ENCODE data around the gene P2RY14. TPM values are rescaled to one million over a fixed set of nuclear protein-coding genes. Genes with fewer than 3 reads are reported as not detected.

Gene P2RY14
- total and polyA plus RNA-seq, 8 donors, result 1.7 to 43.2 (median 9.2) TPM

GRCh38 chr3:151301787-151302186, 23.4 kb upstream of the P2RY14 start:
- H3K4me3 ChIP-seq, result no peak overlapping the region
- peaks cover 7 to 15% (median 10%) of the 10 kb centered on the region in 4 donors for H3K4me1 ChIP-seq
- H3K36me3 ChIP-seq, result no peaks in the 10 kb centered on the region
- no peaks in the 10 kb centered on the region for H3K9me3 ChIP-seq
- no peak for DNase-seq
- TF ChIP-seq EP300 (IDR thresholded peaks at IDR 0.05), result no peak
- H3K27me3 ChIP-seq, result no peaks in the 10 kb centered on the region
- H3K27ac ChIP-seq, result no peak overlapping the region
- 79 to 96% (median 85%) methylated on average over 3 of the region's 3 CpGs for WGBS, 5 donors
- intact Hi-C loops (cut with DNase I; ENCODE audit: low total_unique reads), result no loop called here

GRCh38 chr3:151300539-151300938, 22.2 kb upstream of the P2RY14 start:
- Histone ChIP-seq H3K27ac (no peak overlapping the region), H3K4me3 (no peak overlapping the region), H3K36me3 (no peaks in the 10 kb centered on the region), H3K27me3 (no peaks in the 10 kb centered on the region), H3K9me3 (no peaks in the 10 kb centered on the region), H3K4me1 (peaks cover 7 to 13% (median 9%) of the 10 kb centered on the region in 4 donors)
- no peak for TF ChIP-seq POLR2A (IDR thresholded peaks at IDR 0.05)
- no peak for TF ChIP-seq EP300 (IDR thresholded peaks at IDR 0.05)
- TF ChIP-seq POLR2AphosphoS5 (IDR thresholded peaks at IDR 0.05), result no peak
- no peak for TF ChIP-seq CTCF (IDR thresholded peaks at IDR 0.05)
- intact Hi-C loops (cut with DNase I; ENCODE audit: low total_unique reads), result no loop called here
- 81 to 94% (median 92%) methylated on average over 1 of the region's 1 CpG for WGBS, 5 donors
- DNase-seq, result no peak

GRCh38 chr3:151299006-151299405, 20.7 kb upstream of the P2RY14 start:
- no peak overlapping the region for H3K27ac ChIP-seq
- intact Hi-C loops (cut with DNase I; ENCODE audit: low total_unique reads), result no loop called here
- TF ChIP-seq POLR2A (IDR thresholded peaks at IDR 0.05) (no peak), POLR2AphosphoS5 (IDR thresholded peaks at IDR 0.05) (no peak), CTCF (IDR thresholded peaks at IDR 0.05) (no peak)

GRCh38 chr3:151297429-151297828, 19.1 kb upstream of the P2RY14 start:
- DNase-seq, result no peak
- Histone ChIP-seq H3K9me3 (no peaks in the 10 kb centered on the region), H3K27me3 (no peaks in the 10 kb centered on the region), H3K4me3 (no peak overlapping the region), H3K4me1 (no peaks in the 10 kb centered on the region), H3K27ac (no peak overlapping the region), H3K36me3 (no peaks in the 10 kb centered on the region)
- 45 to 71% (median 69%) methylated on average over 2 of the region's 2 CpGs for WGBS, 5 donors
- TF ChIP-seq CTCF (IDR thresholded peaks at IDR 0.05), result no peak
- no peak for TF ChIP-seq EP300 (IDR thresholded peaks at IDR 0.05)
- no peak for TF ChIP-seq POLR2AphosphoS5 (IDR thresholded peaks at IDR 0.05)
- TF ChIP-seq POLR2A (IDR thresholded peaks at IDR 0.05), result no peak
- intact Hi-C loops (cut with DNase I; ENCODE audit: low total_unique reads), result no loop called here

More at GRCh38 chr3:151299006-151299405, 20.7 kb upstream of the P2RY14 start:
- no peaks in the 10 kb centered on the region for H3K9me3 ChIP-seq
- WGBS, 5 donors, result 71 to 94% (median 88%) methylated on average over 2 of the region's 2 CpGs
- no peak overlapping the region for H3K4me3 ChIP-seq
- H3K36me3 ChIP-seq, result no peaks in the 10 kb centered on the region
- H3K4me1 ChIP-seq, result no peaks in the 10 kb centered on the region
- no peak for DNase-seq
- H3K27me3 ChIP-seq, result no peaks in the 10 kb centered on the region

GRCh38 chr3:151296226-151296625, 17.9 kb upstream of the P2RY14 start:
- intact Hi-C loops (cut with DNase I; ENCODE audit: low total_unique reads), result no loop called here
- TF ChIP-seq CTCF (IDR thresholded peaks at IDR 0.05), result no peak
- TF ChIP-seq POLR2AphosphoS5 (IDR thresholded peaks at IDR 0.05), result no peak
- no peak for TF ChIP-seq POLR2A (IDR thresholded peaks at IDR 0.05)
- no peaks in the 10 kb centered on the region for H3K36me3 ChIP-seq
- DNase-seq, result no peak
- no peaks in the 10 kb centered on the region for H3K27me3 ChIP-seq
- H3K27ac ChIP-seq, result no peak overlapping the region
- H3K9me3 ChIP-seq, result no peaks in the 10 kb centered on the region
- H3K4me1 ChIP-seq, result no peaks in the 10 kb centered on the region
- 86 to 98% (median 95%) methylated on average over 3 of the region's 3 CpGs for whole genome bisulfite sequencing, 5 donors
- H3K4me3 ChIP-seq, result no peak overlapping the region

All from stomach (tissue), 9 donors.